ENCODE results near the gene CLBA1. TPM values are rescaled to one million over a fixed set of nuclear protein-coding genes. Genes with fewer than 3 reads are reported as not detected.

The CLBA1 gene
- total RNA-seq, 1 donor from 2014 or later = 10.5 TPM

- Histone ChIP-seq H3K36me3 (no peaks in the 10 kb centered on the region), H3K9me3 (no peaks in the 10 kb centered on the region), H3K4me3 (no peak overlapping the region), H3K27me3 (ENCODE audit: low read depth) (no peaks in the 10 kb centered on the region), H3K4me1 (peaks cover 28% of the 10 kb centered on the region), H3K27ac (no peak overlapping the region)
- intact Hi-C loops (cut with DNase I) = no loop called here
- ATAC-seq = no peak
- no peak for TF ChIP-seq CTCF (IDR thresholded peaks at IDR 0.05)
- DNase-seq = peak; percentile 43
Measured at GRCh38 chr14:104965561-104966231, 19.9 kb upstream of the CLBA1 start.

- DNase-seq (peak; percentile 33), ATAC-seq (no peak)
- H3K4me1 ChIP-seq = peaks cover 34% of the 10 kb centered on the region
- H3K36me3 ChIP-seq = no peaks in the 10 kb centered on the region
- no peaks in the 10 kb centered on the region for H3K27me3 ChIP-seq (ENCODE audit: low read depth)
- H3K4me3 ChIP-seq = no peak overlapping the region
- H3K27ac ChIP-seq = peak overlapping the region; percentile 60
- TF ChIP-seq CTCF (IDR thresholded peaks at IDR 0.05) = no peak
- intact Hi-C loops (cut with DNase I) = no loop called here
- no peaks in the 10 kb centered on the region for H3K9me3 ChIP-seq
Measured at GRCh38 chr14:104966261-104966865, 19.2 kb upstream of the CLBA1 start.

GRCh38 chr14:104966981-104967385 lies 18.6 kb upstream of the CLBA1 start:
- ATAC-seq (peak; percentile 3 to 11), DNase-seq (peak; percentile 48)
- intact Hi-C loops (cut with DNase I) = no loop called here
- no peaks in the 10 kb centered on the region for H3K27me3 ChIP-seq (ENCODE audit: low read depth)
- H3K36me3 ChIP-seq = no peaks in the 10 kb centered on the region
- TF ChIP-seq CTCF (IDR thresholded peaks at IDR 0.05) = no peak
- H3K27ac ChIP-seq = peak overlapping the region; percentile 60
- peaks cover 40% of the 10 kb centered on the region for H3K4me1 ChIP-seq
- H3K9me3 ChIP-seq = no peaks in the 10 kb centered on the region
- H3K4me3 ChIP-seq = peak overlapping the region; percentile 42

GRCh38 chr14:104967386-104968152 lies 18.0 kb upstream of the CLBA1 start:
- peak; percentile 69 for DNase-seq
- ATAC-seq = peak; percentile 54 to 71
- intact Hi-C loops (cut with DNase I) = no loop called here
- peak overlapping the region; percentile 60 for H3K27ac ChIP-seq
- H3K27me3 ChIP-seq (ENCODE audit: low read depth) = no peaks in the 10 kb centered on the region
- H3K4me1 ChIP-seq = peaks cover 46% of the 10 kb centered on the region
- H3K36me3 ChIP-seq = no peaks in the 10 kb centered on the region
- no peak for TF ChIP-seq CTCF (IDR thresholded peaks at IDR 0.05)
- peak overlapping the region; percentile 42 for H3K4me3 ChIP-seq
- H3K9me3 ChIP-seq = no peaks in the 10 kb centered on the region

GRCh38 chr14:104968153-104968527 lies 17.4 kb upstream of the CLBA1 start:
- peak; percentile 65 for DNase-seq
- ATAC-seq = peak; percentile 23 to 24
- peaks cover 52% of the 10 kb centered on the region for H3K4me1 ChIP-seq
- no peak for TF ChIP-seq CTCF (IDR thresholded peaks at IDR 0.05)
- H3K9me3 ChIP-seq = no peaks in the 10 kb centered on the region
- no peaks in the 10 kb centered on the region for H3K27me3 ChIP-seq (ENCODE audit: low read depth)
- peak overlapping the region; percentile 60 for H3K27ac ChIP-seq
- intact Hi-C loops (cut with DNase I) = no loop called here
- H3K36me3 ChIP-seq = no peaks in the 10 kb centered on the region
- H3K4me3 ChIP-seq = peak overlapping the region; percentile 42
